ENCODE measurements around the gene PCGF6.
A peak's percentile ranks its signal among the peaks of the same experiment; 100 is the strongest.

Gene PCGF6

GRCh38 chr10:103278862-103279298 lies 72.1 kb downstream of the PCGF6 start (continued):
- no peak for TF ChIP-seq ZNF19 (tag by site-specific recombination; IDR thresholded peaks at IDR 0.05; ENCODE audit: low read depth)
- no peak for TF ChIP-seq SCRT2 (tag by site-specific recombination; IDR thresholded peaks at IDR 0.05)
- 0 out of 2 replicates have a peak, but pooled peaks have one; percentile 13 for TF ChIP-seq ZNF362 (tag by site-specific recombination; IDR thresholded peaks at IDR 0.05)
- peak; percentile 62; the same call in 1 of the 2 replicates for TF ChIP-seq ZNF391 (tag by site-specific recombination; IDR thresholded peaks at IDR 0.05; ENCODE audit: borderline replicate concordance, low read depth)
- peak; percentile 63; the same call in 1 of the 2 replicates for TF ChIP-seq ZNF202 (tag by site-specific recombination; IDR thresholded peaks at IDR 0.05; ENCODE audit: borderline replicate concordance)
- TF ChIP-seq ZNF530 (tag by site-specific recombination; IDR thresholded peaks at IDR 0.05; ENCODE audit: low read depth): no peak
- peak; percentile 45; the same call in 1 of the 2 replicates for TF ChIP-seq ZNF600 (tag by site-specific recombination; IDR thresholded peaks at IDR 0.05)
- no peak for TF ChIP-seq ZNF302 (tag by site-specific recombination; IDR thresholded peaks at IDR 0.05; ENCODE audit: low read depth)
- TF ChIP-seq KLF1 (tag by site-specific recombination; IDR thresholded peaks at IDR 0.05): no peak
- no peak for TF ChIP-seq HIC1 (tag by site-specific recombination; IDR thresholded peaks at IDR 0.05)
- TF ChIP-seq ZNF280C (tag by site-specific recombination; IDR thresholded peaks at IDR 0.05): peak; percentile 30; the same call in 1 of the 2 replicates
- peak; percentile 81 for TF ChIP-seq ZSCAN4 (tag by site-specific recombination; IDR thresholded peaks at IDR 0.05)
- TF ChIP-seq PRDM1 (tag by site-specific recombination; IDR thresholded peaks at IDR 0.05): 0 out of 2 replicates have a peak, but pooled peaks have one; percentile 34
- no peak for TF ChIP-seq SCRT1 (tag by site-specific recombination; IDR thresholded peaks at IDR 0.05; ENCODE audit: borderline replicate concordance)
- TF ChIP-seq ZNF560 (tag by site-specific recombination; IDR thresholded peaks at IDR 0.05; ENCODE audit: borderline replicate concordance): no peak
- TF ChIP-seq BCL11B (tag by site-specific recombination; IDR thresholded peaks at IDR 0.05; ENCODE audit: low read depth): 0 out of 2 replicates have a peak, but pooled peaks have one; percentile 31
- TF ChIP-seq ZNF148 (tag by site-specific recombination; IDR thresholded peaks at IDR 0.05; ENCODE audit: borderline replicate concordance): no peak
- no peak for TF ChIP-seq ZNF311 (tag by site-specific recombination; IDR thresholded peaks at IDR 0.05; ENCODE audit: borderline replicate concordance)
- peak; percentile 99 for TF ChIP-seq REST (tag by site-specific recombination; IDR thresholded peaks at IDR 0.05)
- TF ChIP-seq TCF7L2 (IDR thresholded peaks at IDR 0.05; ENCODE audit: borderline replicate concordance, low read depth, low read length): no peak
- TF ChIP-seq ZSCAN18 (tag by site-specific recombination; IDR thresholded peaks at IDR 0.05): no peak
- no peak for TF ChIP-seq ZNF155 (tag by site-specific recombination; IDR thresholded peaks at IDR 0.05)
- TF ChIP-seq YY2 (tag by site-specific recombination; IDR thresholded peaks at IDR 0.05): no peak
